H1 (cell line): ENCODE measurements around the gene NANOS3. TPM values are rescaled to one million over a fixed set of nuclear protein-coding genes. Genes with fewer than 3 reads are reported as not detected.

Source experiments
- ASH2L ChIP-seq: fragments of 200-600, 300-600 bp; sonication (generic); IDR thresholded peaks from one replicate; pipeline ENCODE4 v1.7.1; 2017; ENCODE audit warnings: low read length
- ATF2 ChIP-seq: IDR thresholded peaks from 2 replicates; pipeline ENCODE4 v1.6.1; 2012; ENCODE audit warnings: low read length, inconsistent platforms
- BRCA1 ChIP-seq: IDR thresholded peaks from 2 replicates; pipeline ENCODE4 v1.6.1; 2012; ENCODE audit warnings: low read depth, low read length, improper control_type of control experiment
- CHD7 ChIP-seq: fragments of 300-600 bp; sonication (generic); IDR thresholded peaks from 2 replicates; pipeline ENCODE4 v1.7.1; 2012; ENCODE audit warnings: low read length, moderate library complexity, mild to moderate bottlenecking, inconsistent platforms; ENCODE audit not compliant: insufficient replicate concordance
- HDAC6 ChIP-seq: IDR thresholded peaks from one replicate; pipeline ENCODE4 v1.7.1; 2012; ENCODE audit warnings: low read depth, mild to moderate bottlenecking, inconsistent platforms, low read length, moderate library complexity
- JUND ChIP-seq: IDR thresholded peaks from 2 replicates; pipeline ENCODE4 v1.6.1; 2011; ENCODE audit warnings: mild to moderate bottlenecking, improper control_type of control experiment, low read length
- PHF8 ChIP-seq: fragments of 200-600 bp; sonication (generic); conservative IDR thresholded peaks from 2 replicates; pipeline ENCODE4 v1.7.1; 2012; ENCODE audit warnings: low read depth, mild to moderate bottlenecking, inconsistent platforms, low read length, moderate library complexity
- RAD21 ChIP-seq, 2 experiments: IDR thresholded peaks in 1 of 2; conservative IDR thresholded peaks in 1 of 2; 2 replicates each; pipeline ENCODE4 v1.6.1; 2011; ENCODE audit warnings: low read depth in 2 of 2, low read length in 2 of 2, improper control_type of control experiment in 1 of 2, inconsistent platforms in 1 of 2, mild to moderate bottlenecking in 1 of 2, moderate library complexity in 1 of 2
- SRF ChIP-seq: IDR thresholded peaks from 2 replicates; pipeline ENCODE4 v1.6.1; 2011; ENCODE audit warnings: mild to moderate bottlenecking, low read depth, low read length, moderate library complexity
- polyA plus RNA-seq, 7 experiments: library from polyadenylated mRNA; depleted of rRNA in 3 of 7; stranded (reverse) in 5 of 7; unstranded in 2 of 7; fragments of >200 nt in 5 of 7; fragments of 200-250 nt in 2 of 7; gene quantifications; 1 replicate in 5 of 7; 2 replicates in 1 of 7; 4 replicates in 1 of 7; pipeline versions ENCODE4 v1.2.1 to v1.2.3, GENCODE V29; 2011 to 2013; ENCODE audit warnings: missing spikeins in 2 of 7, mixed read lengths in 2 of 7
- total RNA-seq: library from RNA; stranded (reverse); fragmentation: NEBNext Ultra II Directional; extraction: Animal tissue kit (Norgen Biotek cat#: 25700); gene quantifications from 2 replicates; pipeline ENCODE4 v1.2.1, GENCODE V29; 2021

NANOS3 gene
- total and polyA plus RNA-seq, 2 of the 8 experiments (the other 6 are each of a cell fraction or from before 2014, with no cell fraction given): 0.62 TPM; not detected in 1

GRCh38 chr19:13918726-13919411 lies 41.9 kb downstream of the NANOS3 start (continued):
- no peak for TF ChIP-seq CHD7
- no peak for TF ChIP-seq HDAC6
- TF ChIP-seq PHF8: no peak
- no peak for TF ChIP-seq SRF
- no peak for TF ChIP-seq BRCA1
- TF ChIP-seq ATF2: no peak
- TF ChIP-seq JUND: no peak
- TF ChIP-seq ASH2L: no peak
- TF ChIP-seq RAD21 (IDR thresholded peaks at IDR 0.05 in 1 of 2, conservative IDR thresholded peaks at IDR 0.05 in 1 of 2; ENCODE audit: low read depth in 2 of 2, low read length in 2 of 2): no peak
